HCT116 (cell line): Measurements from ENCODE around the gene CKB. TPM values are rescaled to one million over a fixed set of nuclear protein-coding genes. Genes with fewer than 3 reads are reported as not detected.

Experiments used
- ATAC-seq: fragments of 200-7000 bp; cut with Tn5 transposase; 2 replicates; pipeline ENCODE4 v1.9.1; 2020; ENCODE audit warnings: mild to moderate bottlenecking, moderate library complexity
- BruUV-seq: library from RNA; stranded (reverse); fragments of 400-500 nt; replicated peaks from 2 replicates; lab custom pipeline; 2021; lab: Mats Ljungman, UMichigan
- CTCF ChIA-PET: fragments of 300-600 bp; sonication (Branson Sonifier 250); formaldehyde crosslinking; loops from one replicate; lab custom pipeline; 2021; ENCODE audit warnings: antibody characterized with exemption; lab: Charles Lee
- POLR2A ChIA-PET: fragments of 300-600, 350-600 bp; sonication (Branson Sonifier 250); formaldehyde crosslinking; loops from one replicate; lab custom pipeline; 2021; ENCODE audit warnings: antibody characterized with exemption; lab: Charles Lee
- RAD21 ChIA-PET, 2 experiments: fragments of 300-600 bp; sonication (Branson Sonifier 250); formaldehyde crosslinking; loops; one replicate each; lab custom pipeline; 2023; ENCODE audit warnings: low total read pairs in 2 of 2; ENCODE audit not compliant: uncharacterized antibody in 2 of 2, unreplicated experiment in 2 of 2, low non-redundant PET in 1 of 2; lab: Charles Lee
- DNase-seq: peaks from one replicate; pipeline ENCODE4 v3.0.0-alpha.2; 2010; ENCODE audit warnings: low read depth, low spot score
- H2AFZ ChIP-seq: fragments of 200-600 bp; shearing (Covaris generic), sonication (generic); 2 replicates; pipeline ENCODE4 v1.6.1; 2017; ENCODE audit warnings: low read depth, mixed run types, mixed read lengths, antibody characterized with exemption, low read length; ENCODE audit not compliant: poor library complexity, severe bottlenecking
- H3K27ac ChIP-seq: 2 replicates; pipeline ENCODE4 v1.5.1; 2012; ENCODE audit warnings: low read depth, low read length
- H3K27me3 ChIP-seq: fragments of 200-600 bp; sonication (generic); 2 replicates; pipeline ENCODE4 v1.6.1; 2016; ENCODE audit warnings: mixed run types, low read length, mixed read lengths; ENCODE audit not compliant: insufficient read depth
- H3K36me3 ChIP-seq, 2 experiments: fragments of 200-500 bp in 1 of 2; fragments of 200-600 bp in 1 of 2; sonication (Bioruptor generic) in 1 of 2; sonication (generic) in 1 of 2; 2 replicates each; pipeline versions ENCODE4 v1.5.1 to v1.6.1; 2014 to 2016; ENCODE audit warnings: low read length in 2 of 2, inconsistent platforms in 1 of 2, mixed read lengths in 1 of 2, mixed run types in 1 of 2; ENCODE audit not compliant: insufficient read depth in 2 of 2, control insufficient read depth in 1 of 2
- H3K4me1 ChIP-seq, 2 experiments: fragments of 200-600 bp in 1 of 2; sonication (generic) in 1 of 2; 2 replicates each; pipeline versions ENCODE4 v1.5.1 to v1.6.1; 2012 to 2017; ENCODE audit warnings: low read length in 2 of 2, inconsistent platforms in 1 of 2, mild to moderate bottlenecking in 1 of 2, mixed read lengths in 1 of 2, mixed run types in 1 of 2, moderate library complexity in 1 of 2; ENCODE audit not compliant: insufficient read depth in 2 of 2, control insufficient read depth in 1 of 2
- H3K4me2 ChIP-seq: fragments of 200-600 bp; sonication (generic); 2 replicates; pipeline ENCODE4 v1.6.1; 2017; ENCODE audit warnings: mixed run types, low read length, mixed read lengths
- H3K4me3 ChIP-seq, 2 experiments: fragments of 200-600 bp in 1 of 2; sonication (generic) in 1 of 2; replicated peaks in 1 of 2; 2 replicates each; pipeline ENCODE4 v1.5.1; 2011 to 2016; ENCODE audit warnings: low read length in 2 of 2, control low read depth in 1 of 2, low read depth in 1 of 2, mild to moderate bottlenecking in 1 of 2, mixed read lengths in 1 of 2, mixed run types in 1 of 2
- H3K79me2 ChIP-seq: fragments of 200-600 bp; sonication (generic); 2 replicates; pipeline ENCODE4 v1.6.1; 2017; ENCODE audit warnings: mild to moderate bottlenecking, mixed run types, low read length, moderate library complexity, mixed read lengths; ENCODE audit not compliant: insufficient read depth
- H3K9ac ChIP-seq: fragments of 200-600 bp; sonication (generic); 2 replicates; pipeline ENCODE4 v1.6.1; 2016; ENCODE audit warnings: low read length, mixed read lengths
- H3K9me2 ChIP-seq: fragments of 200-600 bp; sonication (generic), shearing (Covaris generic); 2 replicates; pipeline ENCODE4 v1.6.1; 2017; ENCODE audit warnings: mixed run types, mild to moderate bottlenecking, moderate library complexity; ENCODE audit not compliant: insufficient read depth
- H3K9me3 ChIP-seq, 2 experiments: fragments of 200-500 bp in 1 of 2; fragments of 200-600 bp in 1 of 2; sonication (Bioruptor generic) in 1 of 2; sonication (generic) in 1 of 2; 2 replicates each; pipeline ENCODE4 v1.6.1; 2014 to 2017; ENCODE audit warnings: low read length in 2 of 2, mixed read lengths in 2 of 2, inconsistent platforms in 1 of 2, low read depth in 1 of 2, mild to moderate bottlenecking in 1 of 2, mixed run types in 1 of 2, moderate library complexity in 1 of 2; ENCODE audit not compliant: control insufficient read depth in 1 of 2, insufficient read depth in 1 of 2
- H4K20me1 ChIP-seq: fragments of 200-600 bp; sonication (generic), shearing (Covaris generic); 2 replicates; pipeline ENCODE4 v1.6.1; 2017; ENCODE audit warnings: mixed run types, mild to moderate bottlenecking, moderate library complexity; ENCODE audit not compliant: insufficient read depth
- EGR1 ChIP-seq: IDR thresholded peaks from 2 replicates; pipeline ENCODE4 v1.6.1; 2012; ENCODE audit warnings: low read depth
- EZH2 ChIP-seq: fragments of 200-600 bp; sonication (generic); IDR thresholded peaks from 2 replicates; pipeline ENCODE4 v1.6.1; 2017; ENCODE audit warnings: antibody characterized with exemption, mixed run types
- POLR2AphosphoS5 ChIP-seq: IDR thresholded peaks from 2 replicates; pipeline ENCODE4 v1.6.1; 2011; ENCODE audit warnings: mild to moderate bottlenecking, low read depth, low read length, moderate library complexity
- RAD21 ChIP-seq: IDR thresholded peaks from 2 replicates; pipeline ENCODE4 v1.6.1; 2012; ENCODE audit warnings: low read depth, mild to moderate bottlenecking
- SIN3A ChIP-seq: IDR thresholded peaks from 2 replicates; pipeline ENCODE4 v1.6.1; 2012; ENCODE audit warnings: low read depth
- TCF7L2 ChIP-seq: IDR thresholded peaks from 2 replicates; pipeline ENCODE4 v1.7.0; 2011; ENCODE audit warnings: borderline replicate concordance, inconsistent platforms; ENCODE audit not compliant: insufficient read depth, insufficient read length; ENCODE audit errors: extremely low read depth
- YY1 ChIP-seq: IDR thresholded peaks from 2 replicates; pipeline ENCODE4 v1.6.1; 2011; ENCODE audit warnings: low read length, low read depth, moderate library complexity, mild to moderate bottlenecking; ENCODE audit not compliant: insufficient replicate concordance; ENCODE audit errors: extremely low read depth
- ZFX ChIP-seq: fragments of 450-650 bp; IDR thresholded peaks from 2 replicates; pipeline ENCODE4 v1.6.1; 2017
- intact Hi-C: fragments of 100-400 bp; cut with micrococcal nuclease; formaldehyde crosslinking; loops from 2 replicates; pipeline ENCODE4 v1.10.0; 2022
- total RNA-seq: library from RNA; stranded (reverse); gene quantifications from one replicate; pipeline ENCODE4 v1.2.1, GENCODE V29; 2021; ENCODE audit not compliant: unreplicated experiment
- TF ChIP-seq, protein P1 (sequence below), 3 experiments: fragments of 200-600 bp in 1 of 3; sonication (generic) in 1 of 3; IDR thresholded peaks in 2 of 3; conservative IDR thresholded peaks in 1 of 3; 2 replicates each; pipeline ENCODE4 v1.5.1; 2012 to 2017; ENCODE audit warnings: low read depth in 2 of 3, low read length in 2 of 3, antibody characterized with exemption in 1 of 3, borderline replicate concordance in 1 of 3, control low read depth in 1 of 3, mild to moderate bottlenecking in 1 of 3, mixed read lengths in 1 of 3, mixed run types in 1 of 3, moderate library complexity in 1 of 3; ENCODE audit not compliant: insufficient read depth in 1 of 3
- TF ChIP-seq, protein P2 (sequence below): IDR thresholded peaks from 2 replicates; pipeline ENCODE4 v1.6.1; 2011; ENCODE audit warnings: mild to moderate bottlenecking, low read length, moderate library complexity; ENCODE audit not compliant: insufficient replicate concordance; ENCODE audit errors: extremely low read depth

CKB gene
- total RNA-seq, 1 experiment from 2014 or later = 605 TPM

DNA sequence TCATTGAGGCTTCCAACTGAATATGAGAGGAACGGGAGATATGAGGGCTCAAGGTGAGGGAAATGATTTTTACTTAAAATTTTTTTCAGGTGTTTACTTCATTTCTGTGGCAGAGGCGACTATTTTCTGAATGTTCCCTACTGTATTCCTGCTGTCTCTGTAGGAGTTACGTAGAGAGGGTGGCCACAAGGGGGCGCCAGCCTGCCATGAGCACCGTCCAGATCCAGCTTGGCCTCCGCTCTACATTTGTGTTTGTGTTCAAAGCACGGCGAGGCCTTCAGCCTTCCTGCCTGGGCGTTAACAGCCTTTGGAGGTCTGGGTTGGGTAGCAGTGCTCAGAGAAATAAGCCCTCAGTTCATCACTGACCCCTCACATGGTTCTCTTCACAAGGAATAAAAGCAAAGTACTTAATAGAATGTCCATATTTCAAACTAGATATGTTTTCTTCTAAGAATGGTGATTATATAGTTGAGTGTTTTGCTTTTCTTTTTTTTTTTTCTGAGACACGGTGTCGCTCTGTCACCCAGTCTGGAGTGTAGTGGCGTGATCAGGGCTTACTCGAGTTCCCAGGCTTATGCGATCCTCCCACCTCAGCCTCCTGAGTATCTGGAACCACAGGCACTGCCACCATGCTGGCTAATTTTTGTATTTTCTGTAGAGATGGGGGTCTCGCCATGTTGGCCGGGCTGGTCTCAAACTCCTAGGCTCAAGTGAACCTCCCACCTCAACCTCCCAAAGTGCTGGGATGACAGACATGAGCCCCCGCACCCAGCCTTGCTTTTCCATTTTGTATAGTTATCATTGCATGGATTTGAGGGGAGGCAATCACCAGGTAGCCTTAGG is 22.3 kb downstream of the CKB start:
- H3K4me2 ChIP-seq = no peak overlapping the region
- no peak overlapping the region for H3K9ac ChIP-seq
- no peak overlapping the region for H3K4me3 ChIP-seq
- no peaks in the 10 kb centered on the region for H3K4me1 ChIP-seq
- no peak overlapping the region for H3K27ac ChIP-seq
- H3K36me3 ChIP-seq = peaks cover 17 to 36% of the 10 kb centered on the region in 2 experiments
- CTCF ChIA-PET = interaction anchor here (0.6 to 1.6 kb wide), 7 partner anchors 9 to 107 kb away, joined by 3 to 8 read pairs (median 3); partner anchors contain the start of gene CKB
- H4K20me1 ChIP-seq = no peaks in the 10 kb centered on the region; the same call in 1 of the 2 replicates
- RAD21 ChIA-PET = no interaction called here
- H2AFZ ChIP-seq = no peak overlapping the region
- BruUV-seq = no TSS peak
- H3K9me2 ChIP-seq = no peaks in the 10 kb centered on the region
- TF ChIP-seq POLR2AphosphoS5 (no peak), RAD21 (peak; percentile 61)
- TF ChIP-seq, protein P1, sequence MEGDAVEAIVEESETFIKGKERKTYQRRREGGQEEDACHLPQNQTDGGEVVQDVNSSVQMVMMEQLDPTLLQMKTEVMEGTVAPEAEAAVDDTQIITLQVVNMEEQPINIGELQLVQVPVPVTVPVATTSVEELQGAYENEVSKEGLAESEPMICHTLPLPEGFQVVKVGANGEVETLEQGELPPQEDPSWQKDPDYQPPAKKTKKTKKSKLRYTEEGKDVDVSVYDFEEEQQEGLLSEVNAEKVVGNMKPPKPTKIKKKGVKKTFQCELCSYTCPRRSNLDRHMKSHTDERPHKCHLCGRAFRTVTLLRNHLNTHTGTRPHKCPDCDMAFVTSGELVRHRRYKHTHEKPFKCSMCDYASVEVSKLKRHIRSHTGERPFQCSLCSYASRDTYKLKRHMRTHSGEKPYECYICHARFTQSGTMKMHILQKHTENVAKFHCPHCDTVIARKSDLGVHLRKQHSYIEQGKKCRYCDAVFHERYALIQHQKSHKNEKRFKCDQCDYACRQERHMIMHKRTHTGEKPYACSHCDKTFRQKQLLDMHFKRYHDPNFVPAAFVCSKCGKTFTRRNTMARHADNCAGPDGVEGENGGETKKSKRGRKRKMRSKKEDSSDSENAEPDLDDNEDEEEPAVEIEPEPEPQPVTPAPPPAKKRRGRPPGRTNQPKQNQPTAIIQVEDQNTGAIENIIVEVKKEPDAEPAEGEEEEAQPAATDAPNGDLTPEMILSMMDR (IDR thresholded peaks at IDR 0.05 in 2 of 3, conservative IDR thresholded peaks at IDR 0.05 in 1 of 3; ENCODE audit: borderline replicate concordance in 1 of 3, insufficient read depth in 1 of 3, low read depth in 2 of 3, low read length in 2 of 3) = peak; percentile 50 to 96 (median 95); a peak in 5 of 6 replicates
- TF ChIP-seq, all 23 proteins: peak for 2
- POLR2A ChIA-PET = no interaction called here
- ATAC-seq = peak; percentile 96
- Histone ChIP-seq H3K9me3 (no peaks in the 10 kb centered on the region), H3K27me3 (no peaks in the 10 kb centered on the region), H3K79me2 (peaks cover 15% of the 10 kb centered on the region)
- intact Hi-C loops = loop anchor here (1.0 kb wide), 1 partner anchor 46 kb away; no protein-coding TSS in a partner anchor
- no peak for DNase-seq

DNA sequence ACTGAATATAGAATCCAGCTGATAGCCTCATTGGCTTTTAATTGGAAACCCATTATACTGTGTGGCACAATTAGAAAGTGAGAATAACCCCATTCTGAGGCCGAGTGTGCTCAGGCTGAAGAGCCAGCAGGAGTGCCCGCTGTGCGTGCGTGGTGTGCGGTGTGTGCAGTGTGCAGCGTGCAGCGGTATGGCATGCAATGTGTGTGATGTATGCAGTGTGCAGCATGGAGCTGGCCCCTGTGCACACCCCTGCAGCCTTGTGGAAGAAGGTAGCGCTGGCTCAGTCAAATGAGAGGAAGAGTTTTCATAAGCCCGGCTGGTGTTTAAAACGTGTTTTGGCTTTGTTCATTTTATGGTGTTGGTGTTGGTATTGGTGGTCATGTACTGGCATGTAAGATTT is 22.9 kb downstream of the CKB start:
- H4K20me1 ChIP-seq = no peaks in the 10 kb centered on the region; the same call in 1 of the 2 replicates
- ChIA-PET POLR2A (no interaction called here), RAD21 (no interaction called here), CTCF (interaction anchor here (0.8 to 1.6 kb wide), 7 partner anchors 8 to 107 kb away, joined by 3 to 8 read pairs (median 3); partner anchors contain the start of gene CKB)
- no peak overlapping the region for H2AFZ ChIP-seq
- no peak overlapping the region for H3K4me2 ChIP-seq
- no peaks in the 10 kb centered on the region for H3K9me3 ChIP-seq
- DNase-seq (no peak), ATAC-seq (peak; percentile 56)
- no peak overlapping the region for H3K4me3 ChIP-seq
- H3K79me2 ChIP-seq = peaks cover 15% of the 10 kb centered on the region
- H3K9me2 ChIP-seq = no peaks in the 10 kb centered on the region
- H3K36me3 ChIP-seq = peaks cover 17 to 39% of the 10 kb centered on the region in 2 experiments
- H3K27ac ChIP-seq = no peak overlapping the region
- no peak overlapping the region for H3K9ac ChIP-seq
- H3K27me3 ChIP-seq = no peaks in the 10 kb centered on the region
- TF ChIP-seq ZFX (no peak), RAD21 (no peak), EGR1 (no peak), YY1 (no peak), TCF7L2 (no peak), EZH2 (no peak), POLR2AphosphoS5 (no peak), SIN3A (no peak)
- TF ChIP-seq, protein P2, sequence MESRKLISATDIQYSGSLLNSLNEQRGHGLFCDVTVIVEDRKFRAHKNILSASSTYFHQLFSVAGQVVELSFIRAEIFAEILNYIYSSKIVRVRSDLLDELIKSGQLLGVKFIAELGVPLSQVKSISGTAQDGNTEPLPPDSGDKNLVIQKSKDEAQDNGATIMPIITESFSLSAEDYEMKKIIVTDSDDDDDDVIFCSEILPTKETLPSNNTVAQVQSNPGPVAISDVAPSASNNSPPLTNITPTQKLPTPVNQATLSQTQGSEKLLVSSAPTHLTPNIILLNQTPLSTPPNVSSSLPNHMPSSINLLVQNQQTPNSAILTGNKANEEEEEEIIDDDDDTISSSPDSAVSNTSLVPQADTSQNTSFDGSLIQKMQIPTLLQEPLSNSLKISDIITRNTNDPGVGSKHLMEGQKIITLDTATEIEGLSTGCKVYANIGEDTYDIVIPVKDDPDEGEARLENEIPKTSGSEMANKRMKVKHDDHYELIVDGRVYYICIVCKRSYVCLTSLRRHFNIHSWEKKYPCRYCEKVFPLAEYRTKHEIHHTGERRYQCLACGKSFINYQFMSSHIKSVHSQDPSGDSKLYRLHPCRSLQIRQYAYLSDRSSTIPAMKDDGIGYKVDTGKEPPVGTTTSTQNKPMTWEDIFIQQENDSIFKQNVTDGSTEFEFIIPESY = no peak
- intact Hi-C loops = loop anchor here (1.0 kb wide), 1 partner anchor 47 kb away; no protein-coding TSS in a partner anchor
- BruUV-seq = no TSS peak
- no peaks in the 10 kb centered on the region for H3K4me1 ChIP-seq
